T-cell (primary cell): ENCODE results near the gene PTDSS2. TPM values are rescaled to one million over a fixed set of nuclear protein-coding genes. Genes with fewer than 3 reads are reported as not detected.
"Not testable (repeated sequence)": the region's sequence is repeated elsewhere in the genome, so short reads cannot be mapped to it uniquely, and the experiment has no call there.

Source experiments
- ATAC-seq, 4 experiments: fragments of 200-7000 bp in 3 of 4; fragments of 150-1000 bp in 1 of 4; cut with Tn5 transposase; replicated peaks in 1 of 4; 1 replicate in 3 of 4; 2 replicates in 1 of 4; pipeline ENCODE4 v1.10.0; 2021; ENCODE audit warnings: moderate library complexity in 3 of 4, mild to moderate bottlenecking in 2 of 4, moderate number of reproducible peaks in 1 of 4
- CTCF ChIA-PET, 2 donors: fragments of 300-600 bp; sonication (Branson Sonifier 250); formaldehyde crosslinking; loops; one replicate each; lab custom pipeline; 2022; ENCODE audit warnings: antibody characterized with exemption in 2 of 2; lab: Charles Lee
- POLR2A ChIA-PET, 2 donors: fragments of 300-600 bp; sonication (Branson Sonifier 250); formaldehyde crosslinking; loops; one replicate each; lab custom pipeline; 2022; ENCODE audit warnings: antibody characterized with exemption in 2 of 2; lab: Charles Lee
- DNase-seq, 35 experiments: peaks; one replicate each; pipeline versions ENCODE4 v3.0.0 to v3.0.0-alpha.2; 2013 to 2023
- H3K27ac ChIP-seq: one replicate; pipeline ENCODE4 v1.5.1; 2013; ENCODE audit warnings: low read length
- H3K27me3 ChIP-seq, 2 experiments: replicated peaks in 1 of 2; 1 replicate in 1 of 2; 2 replicates in 1 of 2; pipeline versions ENCODE4 v1.6.1 to v1.7.0; 2013; ENCODE audit warnings: low read length in 1 of 2, mixed read lengths in 1 of 2; ENCODE audit not compliant: control insufficient read depth in 2 of 2, insufficient read depth in 2 of 2; ENCODE audit errors: extremely low read depth in 1 of 2
- H3K36me3 ChIP-seq, 2 donors: 1 replicate in 1 of 2; 2 replicates in 1 of 2; pipeline versions ENCODE4 v1.6.1 to v1.7.0; 2013; ENCODE audit warnings: low read length in 1 of 2; ENCODE audit not compliant: control insufficient read depth in 2 of 2, insufficient read depth in 1 of 2; ENCODE audit errors: extremely low read depth in 1 of 2
- H3K4me1 ChIP-seq, 2 experiments: 1 replicate in 1 of 2; 2 replicates in 1 of 2; pipeline versions ENCODE4 v1.6.1 to v1.7.0; 2013; ENCODE audit warnings: low read length in 2 of 2, mixed read lengths in 1 of 2; ENCODE audit not compliant: insufficient read depth in 2 of 2, control insufficient read depth in 1 of 2; ENCODE audit errors: extremely low read depth in 1 of 2
- H3K4me3 ChIP-seq, 2 donors: 1 replicate in 1 of 2; 2 replicates in 1 of 2; pipeline versions ENCODE4 v1.5.1 to v1.7.0; 2013; ENCODE audit warnings: mild to moderate bottlenecking in 2 of 2, low read length in 1 of 2, moderate library complexity in 1 of 2; ENCODE audit not compliant: control insufficient read depth in 1 of 2; ENCODE audit errors: extremely low read depth in 1 of 2
- H3K9me3 ChIP-seq: 2 replicates; pipeline ENCODE4 v1.7.0; 2013
- H3K27ac Mint-ChIP-seq, 2 donors: one replicate each; pipeline ENCODE4 v1.8.0; 2020 to 2021; ENCODE audit warnings: mild to moderate bottlenecking in 2 of 2, mixed read lengths in 2 of 2
- H3K27me3 Mint-ChIP-seq, 2 donors: one replicate each; pipeline ENCODE4 v1.8.0; 2021 to 2022; ENCODE audit warnings: mixed read lengths in 2 of 2
- H3K36me3 Mint-ChIP-seq: one replicate; pipeline ENCODE4 v1.8.0; 2021; ENCODE audit warnings: mixed read lengths
- H3K4me1 Mint-ChIP-seq, 3 donors: one replicate each; pipeline ENCODE4 v1.8.0; 2020 to 2022; ENCODE audit warnings: mixed read lengths in 3 of 3, mild to moderate bottlenecking in 1 of 3
- H3K4me3 Mint-ChIP-seq, 3 donors: one replicate each; pipeline ENCODE4 v1.8.0; 2020 to 2022; ENCODE audit warnings: mild to moderate bottlenecking in 3 of 3, mixed read lengths in 3 of 3, moderate library complexity in 3 of 3
- H3K9me3 Mint-ChIP-seq, 3 donors: one replicate each; pipeline ENCODE4 v1.8.0; 2020 to 2022; ENCODE audit warnings: mixed read lengths in 3 of 3
- WGBS: methylation state at CpG from one replicate; pipeline ENCODE4 v1.1.5; 2013; ENCODE audit warnings: missing lambda C conversion rate; ENCODE audit not compliant: insufficient coverage; 5-methylcytosine and 5-hydroxymethylcytosine counted together
- total RNA-seq, 35 experiments: library from RNA in 6 of 35; stranded (reverse) in 6 of 35; fragments of 120-200 nt in 1 of 35; gene quantifications; one replicate each; pipeline versions ENCODE4 v1.2.1 to v1.2.4 and lab custom pipeline; 2013 to 2026

PTDSS2 gene
- total RNA-seq (10 to 100 TPM; 22.4 to 33.5 (median 28.7) TPM), total RNA-seq (lab: John Stamatoyannopoulos, UW) (11.1 to 33.0 (median 18.1) reads per million in 29 experiments)
- 11.0 TPM for total RNA-seq (2013)

DNA sequence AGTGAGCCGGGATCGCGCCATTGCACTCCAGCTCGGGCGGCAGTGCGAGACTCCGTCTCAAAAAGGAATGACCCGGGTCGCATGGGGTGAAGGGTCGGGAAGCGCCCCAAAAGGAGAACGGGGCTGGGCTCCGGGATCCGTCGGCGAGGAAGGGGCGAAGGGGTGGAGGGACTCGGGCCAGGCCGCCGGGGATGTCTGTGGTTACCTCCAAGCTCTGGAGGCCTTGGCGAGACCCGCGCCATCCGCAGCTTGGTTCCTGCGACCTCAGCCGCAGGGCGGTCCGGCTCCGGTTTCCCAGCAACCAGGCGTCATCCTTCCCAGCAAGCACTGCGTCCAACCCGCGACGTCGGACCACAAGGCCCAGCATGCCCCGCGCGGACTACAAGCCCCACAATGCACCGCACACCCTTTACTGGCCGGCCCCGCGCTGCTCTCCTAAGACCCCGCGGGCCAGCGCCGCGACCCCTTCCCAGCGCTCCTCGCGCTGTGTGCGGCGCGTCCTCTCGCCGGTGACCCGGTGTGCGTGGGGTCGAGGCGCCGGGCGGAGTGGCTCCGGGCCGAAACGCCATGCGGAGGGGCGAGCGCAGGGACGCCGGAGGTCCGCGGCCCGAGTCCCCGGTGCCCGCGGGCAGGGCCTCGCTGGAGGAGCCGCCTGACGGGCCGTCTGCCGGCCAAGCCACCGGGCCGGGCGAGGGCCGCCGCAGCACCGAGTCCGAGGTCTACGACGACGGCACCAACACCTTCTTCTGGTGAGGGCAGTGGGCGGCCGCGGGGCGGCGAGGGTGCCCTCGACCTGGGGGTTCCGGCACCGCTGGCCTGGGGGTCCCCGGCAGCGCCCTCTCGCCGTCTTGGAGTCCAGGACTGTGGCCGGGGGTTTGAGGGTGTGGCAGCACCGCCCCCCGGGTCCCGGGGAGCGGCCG lies at the start of gene PTDSS2:
TSS of gene PTDSS2 (plus strand) at position 391 of the 920 bp plus-strand sequence. CDS start at position 568, 177 bp downstream.
- Mint-ChIP-seq H3K4me3 (peak within 1 kb of the TSS; percentile 84 to 92 (median 92)), H3K27ac (peak within 1 kb of the TSS; percentile 88 to 92), H3K4me1 (peaks cover 19 to 26% (median 21%) of the 10 kb centered on the region in 3 donors), H3K27me3 (no peaks in the 10 kb centered on the region), H3K36me3 (peaks cover 8% of the 10 kb centered on the region), H3K9me3 (no peaks in the 10 kb centered on the region)
- Histone ChIP-seq H3K36me3 (peaks cover 7 to 15% of the 10 kb centered on the region in 2 donors), H3K27ac (peak within 1 kb of the TSS; percentile 82), H3K27me3 (no peaks in the 10 kb centered on the region), H3K4me1 (peaks cover 12 to 39% of the 10 kb centered on the region in 2 experiments), H3K9me3 (no peaks in the 10 kb centered on the region), H3K4me3 (peak within 1 kb of the TSS; percentile 58 to 78)
- under 1% methylated on average over 93 of the region's 108 CpGs for WGBS
- DNase-seq (peak; percentile 86 to 96 (median 92)), ATAC-seq (peak; percentile 80 to 83 (median 82))
- CTCF ChIA-PET, result interaction anchor here (0.6 to 4.1 kb wide), 8 partner anchors 36 to 199 kb away, joined by 3 to 38 read pairs (median 5); partner anchors contain the start of gene SIGIRR (in 1 of the 2)
- POLR2A ChIA-PET, result interaction anchor here in 1 of 2 donors (2.8 kb wide), 1 partner anchor 43 kb away, joined by 11 read pairs; no protein-coding TSS in a partner anchor

DNA sequence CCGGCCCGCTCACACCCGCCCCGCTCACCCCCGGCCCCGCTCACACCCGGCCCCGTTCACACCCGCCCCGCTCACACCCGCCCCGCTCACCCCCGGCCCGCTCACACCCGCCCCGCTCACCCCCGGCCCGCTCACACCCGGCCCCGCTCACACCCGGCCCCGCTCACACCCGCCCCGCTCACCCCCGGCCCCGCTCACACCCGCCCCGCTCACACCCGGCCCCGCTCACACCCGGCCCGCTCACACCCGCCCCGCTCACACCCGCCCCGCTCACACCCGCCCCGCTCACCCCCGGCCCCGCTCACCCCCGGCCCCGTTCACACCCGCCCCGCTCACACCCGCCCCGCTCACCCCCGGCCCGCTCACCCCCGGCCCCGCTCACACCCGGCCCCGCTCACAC lies 48.9 kb upstream of the PTDSS2 start:
- POLR2A ChIA-PET, CTCF ChIA-PET: not testable (repeated sequence)
- no CpG with 5 or more reads among the region's 52 CpGs for WGBS

DNA sequence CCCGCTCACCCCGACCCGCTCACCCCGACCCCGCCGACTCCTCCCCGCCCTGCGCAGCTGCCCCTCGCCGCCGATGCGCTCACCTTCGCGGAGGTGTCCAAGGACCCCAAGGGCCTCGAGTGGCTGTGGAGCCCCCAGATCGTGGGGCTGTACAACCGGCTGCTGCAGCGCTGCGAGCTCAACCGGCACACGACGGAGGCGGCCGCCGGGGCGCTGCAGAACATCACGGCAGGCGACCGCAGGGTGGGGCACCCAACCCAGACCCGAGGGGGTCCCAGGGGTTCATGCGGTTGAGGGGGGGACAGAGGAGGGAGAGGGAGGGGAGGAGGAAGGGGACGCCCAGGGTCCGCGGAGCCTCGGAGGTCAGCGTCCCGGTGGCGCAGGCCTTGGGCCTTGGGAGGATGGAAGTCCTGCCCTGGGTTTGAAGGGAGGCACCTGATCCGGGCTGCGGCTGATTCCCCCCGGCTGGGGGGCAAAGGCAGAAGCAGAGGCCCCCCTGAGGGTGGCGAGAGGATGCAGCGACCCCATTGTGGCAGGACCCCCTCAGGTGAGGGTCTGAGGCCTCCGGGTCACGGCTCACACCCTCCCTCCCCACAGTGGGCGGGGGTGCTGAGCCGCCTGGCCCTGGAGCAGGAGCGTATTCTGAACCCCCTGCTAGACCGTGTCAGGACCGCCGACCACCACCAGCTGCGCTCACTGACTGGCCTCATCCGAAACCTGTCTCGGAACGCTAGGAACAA lies 46.9 kb upstream of the PTDSS2 start:
- CTCF ChIA-PET, result interaction anchor here in 1 of 2 donors (0.6 kb wide), 1 partner anchor 42 kb away, joined by 3 read pairs; no protein-coding TSS in a partner anchor
- H3K9me3 Mint-ChIP-seq, result no peaks in the 10 kb centered on the region
- POLR2A ChIA-PET, result no interaction called here

More for the DNA sequence above, 48.9 kb upstream of the PTDSS2 start:
- not testable (repeated sequence) for DNase-seq, H3K4me3 Mint-ChIP-seq, H3K4me3 ChIP-seq, H3K9me3 Mint-ChIP-seq, H3K36me3 ChIP-seq, H3K27ac Mint-ChIP-seq, H3K27ac ChIP-seq, H3K9me3 ChIP-seq, H3K27me3 Mint-ChIP-seq, H3K36me3 Mint-ChIP-seq, ATAC-seq
- Histone ChIP-seq H3K27me3 (peaks cover 0 to 36% of the 10 kb centered on the region in 2 experiments), H3K4me1 (peaks cover 0 to 31% of the 10 kb centered on the region in 2 experiments)
- peaks cover 4 to 11% (median 7%) of the 10 kb centered on the region in 3 donors for H3K4me1 Mint-ChIP-seq

DNA sequence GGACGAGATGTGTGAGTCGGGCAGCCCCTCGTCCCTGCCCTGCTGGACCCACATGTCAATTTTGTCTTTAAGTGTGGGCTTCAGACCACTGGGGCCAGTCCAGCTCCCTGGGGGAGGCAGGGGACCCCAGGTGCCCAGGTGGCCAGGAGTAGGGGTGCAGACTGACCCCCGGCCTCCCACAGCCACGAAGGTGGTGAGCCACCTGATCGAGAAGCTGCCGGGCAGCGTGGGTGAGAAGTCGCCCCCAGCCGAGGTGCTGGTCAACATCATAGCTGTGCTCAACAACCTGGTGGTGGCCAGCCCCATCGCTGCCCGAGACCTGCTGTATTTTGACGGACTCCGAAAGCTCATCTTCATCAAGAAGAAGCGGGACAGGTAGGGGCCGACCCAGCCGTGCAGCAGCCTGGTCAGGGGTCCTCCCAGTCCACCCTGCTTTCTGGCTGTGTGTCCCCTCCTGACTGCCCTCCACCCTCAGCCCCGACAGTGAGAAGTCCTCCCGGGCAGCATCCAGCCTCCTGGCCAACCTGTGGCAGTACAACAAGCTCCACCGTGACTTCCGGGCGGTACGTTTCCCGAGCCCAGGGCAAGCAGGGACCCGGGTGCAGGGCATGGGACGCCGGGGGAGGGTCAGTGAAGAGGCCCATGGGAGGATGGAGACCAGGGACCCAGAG lies 46.2 kb upstream of the PTDSS2 start:
- Histone ChIP-seq H3K27me3 (peaks cover 0 to 25% of the 10 kb centered on the region in 2 experiments), H3K4me3 (no peak overlapping the region), H3K4me1 (peaks cover 5 to 40% of the 10 kb centered on the region in 2 experiments), H3K27ac (no peak overlapping the region), H3K9me3 (no peaks in the 10 kb centered on the region), H3K36me3 (peaks cover 0 to 19% of the 10 kb centered on the region in 2 donors)
- POLR2A ChIA-PET, result interaction anchor here in 1 of 2 donors (0.6 kb wide), 1 partner anchor 66 kb away, joined by 4 read pairs; no protein-coding TSS in a partner anchor
- H3K27ac Mint-ChIP-seq, result peak overlapping the region in 1 of 2 donors; percentile 34
- CTCF ChIA-PET, result interaction anchor here in 1 of 2 donors (0.6 kb wide), 1 partner anchor 41 kb away, joined by 3 read pairs; no protein-coding TSS in a partner anchor
- H3K9me3 Mint-ChIP-seq, result no peaks in the 10 kb centered on the region
- ATAC-seq (no peak), DNase-seq (no peak)
- H3K27me3 Mint-ChIP-seq, result peaks cover 0 to 6% of the 10 kb centered on the region in 2 donors
- H3K4me1 Mint-ChIP-seq, result peaks cover 7 to 16% (median 10%) of the 10 kb centered on the region in 3 donors
- WGBS, result 93% methylated on average over 26 of the region's 27 CpGs
- no peaks in the 10 kb centered on the region for H3K36me3 Mint-ChIP-seq
- H3K4me3 Mint-ChIP-seq, result no peak overlapping the region

More for the DNA sequence above, 46.9 kb upstream of the PTDSS2 start:
- no peak overlapping the region for H3K4me3 ChIP-seq
- H3K4me1 ChIP-seq, result peaks cover 5 to 33% of the 10 kb centered on the region in 2 experiments
- H3K27ac Mint-ChIP-seq, result no peak overlapping the region
- peaks cover 0 to 9% of the 10 kb centered on the region in 2 donors for H3K27me3 Mint-ChIP-seq
- peaks cover 0 to 12% of the 10 kb centered on the region in 2 donors for H3K36me3 ChIP-seq
- no peak overlapping the region for H3K4me3 Mint-ChIP-seq
- no peak overlapping the region for H3K27ac ChIP-seq
- no peaks in the 10 kb centered on the region for H3K36me3 Mint-ChIP-seq
- H3K4me1 Mint-ChIP-seq, result peaks cover 4 to 16% (median 11%) of the 10 kb centered on the region in 3 donors
- DNase-seq (no peak), ATAC-seq (no peak)
- WGBS, result 80% methylated on average over 47 of the region's 55 CpGs
- no peaks in the 10 kb centered on the region for H3K9me3 ChIP-seq
- H3K27me3 ChIP-seq, result peaks cover 0 to 29% of the 10 kb centered on the region in 2 experiments

DNA sequence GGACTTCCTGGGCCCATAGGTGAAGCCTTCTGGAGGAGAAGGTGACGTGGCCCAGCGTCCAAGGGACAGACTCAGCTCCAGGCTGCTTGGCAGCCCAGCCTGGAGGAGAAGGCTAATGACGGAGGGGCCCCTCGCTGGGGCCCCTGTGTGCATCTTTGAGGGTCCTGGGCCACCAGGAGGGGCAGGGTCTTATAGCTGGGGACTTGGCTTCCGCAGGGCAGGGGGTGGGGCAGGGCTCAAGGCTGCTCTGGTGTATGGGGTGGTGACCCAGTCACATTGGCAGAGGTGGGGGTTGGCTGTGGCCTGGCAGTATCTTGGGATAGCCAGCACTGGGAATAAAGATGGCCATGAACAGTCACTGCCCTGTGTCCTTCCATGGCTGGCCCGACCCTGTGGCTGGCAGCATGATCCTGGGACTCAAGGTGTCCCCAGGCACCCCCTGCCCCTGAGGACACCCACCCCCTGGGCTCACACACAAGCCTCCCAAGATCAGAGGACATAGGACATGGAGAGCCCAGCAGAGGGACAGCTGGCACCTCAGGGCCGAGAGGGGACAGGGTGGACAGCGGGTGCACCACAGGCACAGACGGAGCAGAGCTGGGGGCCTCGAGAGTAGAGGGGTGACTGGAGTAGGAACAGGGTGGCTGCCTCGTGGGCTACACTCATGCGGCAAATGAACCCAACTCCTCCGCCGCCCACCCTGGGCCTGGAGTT lies 45.4 kb upstream of the PTDSS2 start:
- H3K4me3 ChIP-seq, result no peak overlapping the region
- peaks cover 5 to 45% of the 10 kb centered on the region in 2 experiments for H3K4me1 ChIP-seq
- Mint-ChIP-seq H3K9me3 (no peaks in the 10 kb centered on the region), H3K4me1 (peaks cover 12 to 17% (median 13%) of the 10 kb centered on the region in 3 donors), H3K27me3 (peaks cover 0 to 2% of the 10 kb centered on the region in 2 donors), H3K36me3 (no peaks in the 10 kb centered on the region), H3K27ac (peak overlapping the region in 1 of 2 donors; percentile 75), H3K4me3 (peak overlapping the region in 1 of 3 donors; percentile 48)
- WGBS, result 90% methylated on average over 12 of the region's 14 CpGs
- H3K27ac ChIP-seq, result no peak overlapping the region
- DNase-seq (no peak), ATAC-seq (no peak)
- H3K27me3 ChIP-seq, result peaks cover 0 to 21% of the 10 kb centered on the region in 2 experiments
- ChIA-PET CTCF (no interaction called here), POLR2A (no interaction called here)
- peaks cover 8 to 21% of the 10 kb centered on the region in 2 donors for H3K36me3 ChIP-seq
- no peaks in the 10 kb centered on the region for H3K9me3 ChIP-seq
